ENCODE results near the gene NEAT1.

NEAT1 gene

GRCh38 chr11:65389294-65389980, 33.2 kb upstream of the NEAT1 start:
- DNase-seq (ENCODE audit: low spot score) = no peak

- no peak for DNase-seq (ENCODE audit: low spot score)
These were observed 32.3 kb upstream of the NEAT1 start for GRCh38 chr11:65390099-65390941.

GRCh38 chr11:65390996-65391395, 31.6 kb upstream of the NEAT1 start:
- DNase-seq (ENCODE audit: low spot score) = no peak

GRCh38 chr11:65392186-65392829, 30.3 kb upstream of the NEAT1 start:
- no peak for DNase-seq (ENCODE audit: low spot score)

GRCh38 chr11:65392899-65393298, 29.7 kb upstream of the NEAT1 start:
- DNase-seq (ENCODE audit: low spot score) = no peak

GRCh38 chr11:65393513-65394079, 29.0 kb upstream of the NEAT1 start:
- DNase-seq (ENCODE audit: low spot score) = no peak

GRCh38 chr11:65394125-65394536, 28.5 kb upstream of the NEAT1 start:
- DNase-seq (ENCODE audit: low spot score) = no peak

- DNase-seq (ENCODE audit: low spot score) = no peak
These were observed 26.6 kb upstream of the NEAT1 start for GRCh38 chr11:65395961-65396530.

- no peak for DNase-seq (ENCODE audit: low spot score)
These were observed 25.5 kb upstream of the NEAT1 start for GRCh38 chr11:65396769-65397745.

- DNase-seq (ENCODE audit: low spot score) = no peak
These were observed 24.2 kb upstream of the NEAT1 start for GRCh38 chr11:65398362-65398910.

- DNase-seq (ENCODE audit: low spot score) = no peak
These were observed 23.3 kb upstream of the NEAT1 start for GRCh38 chr11:65399249-65399648.

- no peak for DNase-seq (ENCODE audit: low spot score)
These were observed 22.8 kb upstream of the NEAT1 start for GRCh38 chr11:65399845-65400244.

- DNase-seq (ENCODE audit: low spot score) = no peak
These were observed 22.1 kb upstream of the NEAT1 start for GRCh38 chr11:65400307-65401072.

- no peak for DNase-seq (ENCODE audit: low spot score)
These were observed 21.4 kb upstream of the NEAT1 start for GRCh38 chr11:65401073-65401802.

GRCh38 chr11:65401803-65402248, 20.8 kb upstream of the NEAT1 start:
- no peak for DNase-seq (ENCODE audit: low spot score)

GRCh38 chr11:65402790-65403189, 19.8 kb upstream of the NEAT1 start:
- DNase-seq (ENCODE audit: low spot score) = no peak

- DNase-seq (ENCODE audit: low spot score) = peak; percentile 61
These were observed 18.9 kb upstream of the NEAT1 start for GRCh38 chr11:65403607-65404121.

GRCh38 chr11:65404210-65404609, 18.4 kb upstream of the NEAT1 start:
- no peak for DNase-seq (ENCODE audit: low spot score)
